IMR-90 (cell line): Measurements from ENCODE around the gene ALDH2. TPM values are rescaled to one million over a fixed set of nuclear protein-coding genes. Genes with fewer than 3 reads are reported as not detected.
A peak's percentile ranks its signal among the peaks of the same experiment; 100 is the strongest.

Experiments used
- ATAC-seq: fragments of 200-7000 bp; cut with Tn5 transposase; 2 replicates; pipeline ENCODE4 v1.9.1; 2020; ENCODE audit warnings: low read depth, mild to moderate bottlenecking, moderate library complexity
- BruUV-seq: library from RNA; stranded (reverse); fragments of 400-500 nt; replicated peaks from 2 replicates; lab custom pipeline; 2021; lab: Mats Ljungman, UMichigan
- CTCF ChIA-PET: fragments of 300-600 bp; formaldehyde crosslinking; extraction: SDS; loops from one replicate; lab custom pipeline; 2021; ENCODE audit warnings: antibody characterized with exemption; lab: Yijun Ruan, JAX
- POLR2A ChIA-PET: fragments of 300-600 bp; sonication (Branson Sonifier 250); formaldehyde crosslinking; loops from one replicate; lab custom pipeline; 2022; ENCODE audit warnings: antibody characterized with exemption; ENCODE audit not compliant: unreplicated experiment; lab: Charles Lee
- DNase-seq: peaks from one replicate; pipeline ENCODE4 v3.0.0; 2013
- H2AFZ ChIP-seq: replicated peaks from 2 replicates; pipeline ENCODE3; 2013; ENCODE audit warnings: low read length, mild to moderate bottlenecking; ENCODE audit not compliant: poor library complexity
- H2AK5ac ChIP-seq: 2 replicates; pipeline ENCODE4 v1.6.1; 2013; ENCODE audit warnings: low read depth, low read length, inconsistent platforms
- H2AK9ac ChIP-seq: replicated peaks from 2 replicates; pipeline ENCODE3; 2013; ENCODE audit warnings: mild to moderate bottlenecking, low read depth, low read length, moderate library complexity; ENCODE audit not compliant: poor library complexity
- H2BK120ac ChIP-seq: 2 replicates; pipeline ENCODE4 v1.6.1; 2013; ENCODE audit warnings: low read depth, low read length, inconsistent platforms
- H2BK15ac ChIP-seq: 3 replicates; pipeline ENCODE4 v1.6.1; 2013; ENCODE audit warnings: low read depth, low read length, inconsistent platforms
- H2BK20ac ChIP-seq: 2 replicates; pipeline ENCODE4 v1.6.1; 2013; ENCODE audit warnings: low read depth, mild to moderate bottlenecking, inconsistent platforms, low read length, moderate library complexity
- H2BK5ac ChIP-seq: 2 replicates; pipeline ENCODE4 v1.6.1; 2013; ENCODE audit warnings: mild to moderate bottlenecking, low read depth, low read length, inconsistent platforms; ENCODE audit not compliant: poor library complexity, severe bottlenecking
- H3K14ac ChIP-seq: replicated peaks from 2 replicates; pipeline ENCODE4 v1.6.1; 2013; ENCODE audit warnings: low read depth, low read length, inconsistent platforms
- H3K18ac ChIP-seq: 2 replicates; pipeline ENCODE4 v1.6.1; 2013; ENCODE audit warnings: low read depth, low read length, control low read depth
- H3K23ac ChIP-seq: 2 replicates; pipeline ENCODE4 v1.6.1; 2013; ENCODE audit warnings: low read depth, low read length, inconsistent platforms
- H3K27ac ChIP-seq: 2 replicates; pipeline ENCODE4 v1.5.1; 2013; ENCODE audit warnings: mild to moderate bottlenecking, control low read depth, low read length; ENCODE audit not compliant: insufficient read depth
- H3K27me3 ChIP-seq: 2 replicates; pipeline ENCODE4 v1.6.1; 2013; ENCODE audit warnings: low read length; ENCODE audit not compliant: control insufficient read depth, insufficient read depth
- H3K36me3 ChIP-seq: 2 replicates; pipeline ENCODE4 v1.6.1; 2013; ENCODE audit warnings: low read length, mixed read lengths; ENCODE audit not compliant: control insufficient read depth, insufficient read depth
- H3K4ac ChIP-seq: 2 replicates; pipeline ENCODE4 v1.6.1; 2013; ENCODE audit warnings: low read depth, low read length, inconsistent platforms
- H3K4me1 ChIP-seq: 2 replicates; pipeline ENCODE4 v1.6.1; 2013; ENCODE audit warnings: low read length, mixed read lengths; ENCODE audit not compliant: control insufficient read depth, insufficient read depth
- H3K4me2 ChIP-seq: 2 replicates; pipeline ENCODE4 v1.6.1; 2013; ENCODE audit warnings: low read depth, mild to moderate bottlenecking, control low read depth, low read length, moderate library complexity
- H3K4me3 ChIP-seq: 2 replicates; pipeline ENCODE4 v1.5.1; 2013; ENCODE audit warnings: low read depth, mild to moderate bottlenecking, control low read depth, low read length, moderate library complexity; ENCODE audit not compliant: insufficient read depth
- H3K56ac ChIP-seq: 2 replicates; pipeline ENCODE4 v1.6.1; 2013; ENCODE audit warnings: low read length, inconsistent platforms; ENCODE audit not compliant: insufficient read depth; ENCODE audit errors: extremely low read depth
- H3K79me1 ChIP-seq, 2 experiments: 2 replicates each; pipeline ENCODE4 v1.6.1; 2013; ENCODE audit warnings: low read length in 2 of 2, inconsistent platforms in 1 of 2, low read depth in 1 of 2
- H3K9ac ChIP-seq: 2 replicates; pipeline ENCODE4 v1.6.1; 2013; ENCODE audit warnings: low read depth, low read length, control low read depth
- H3K9me1 ChIP-seq: 2 replicates; pipeline ENCODE4 v1.6.1; 2013; ENCODE audit warnings: low read length, inconsistent platforms; ENCODE audit not compliant: insufficient read depth
- H3K9me3 ChIP-seq: 2 replicates; pipeline ENCODE4 v1.6.1; 2013; ENCODE audit warnings: low read length; ENCODE audit not compliant: control insufficient read depth, insufficient read depth
- H4K20me1 ChIP-seq: 2 replicates; pipeline ENCODE4 v1.6.1; 2013; ENCODE audit warnings: low read length, inconsistent platforms; ENCODE audit not compliant: insufficient read depth
- H4K5ac ChIP-seq: 2 replicates; pipeline ENCODE4 v1.6.1; 2013; ENCODE audit warnings: mild to moderate bottlenecking, low read depth, low read length, control low read depth
- H4K8ac ChIP-seq, 2 experiments: 2 replicates each; pipeline ENCODE4 v1.6.1; 2013; ENCODE audit warnings: low read depth in 2 of 2, low read length in 2 of 2, control low read depth in 1 of 2, inconsistent platforms in 1 of 2
- H4K91ac ChIP-seq: 2 replicates; pipeline ENCODE4 v1.6.1; 2013; ENCODE audit warnings: low read depth, low read length, inconsistent platforms; ENCODE audit not compliant: insufficient read depth
- BHLHE40 ChIP-seq: fragments of 150-350 bp; IDR thresholded peaks from 2 replicates; pipeline ENCODE4 v1.6.1; 2016; ENCODE audit warnings: mild to moderate bottlenecking, low read depth, low read length
- CEBPB ChIP-seq: IDR thresholded peaks from 2 replicates; pipeline ENCODE4 v1.6.1; 2012; ENCODE audit warnings: low read depth, low read length, improper control_type of control experiment
- CHD1 ChIP-seq: IDR thresholded peaks from 2 replicates; pipeline ENCODE4 v1.6.1; 2012; ENCODE audit warnings: low read depth, low read length, improper control_type of control experiment
- FOS ChIP-seq: fragments of 150-350 bp; IDR thresholded peaks from 2 replicates; pipeline ENCODE4 v1.6.1; 2016; ENCODE audit warnings: low read depth, low read length
- MAFK ChIP-seq: IDR thresholded peaks from 2 replicates; pipeline ENCODE4 v1.6.1; 2012; ENCODE audit warnings: low read depth, low read length, improper control_type of control experiment
- MAZ ChIP-seq: IDR thresholded peaks from 2 replicates; pipeline ENCODE4 v1.6.1; 2012; ENCODE audit warnings: low read depth, mild to moderate bottlenecking, low read length, improper control_type of control experiment, moderate library complexity, borderline replicate concordance
- POLR2A ChIP-seq: IDR thresholded peaks from 2 replicates; pipeline ENCODE4 v1.6.1; 2012; ENCODE audit warnings: mild to moderate bottlenecking, low read depth, low read length
- RAD21 ChIP-seq: IDR thresholded peaks from 2 replicates; pipeline ENCODE4 v1.6.1; 2012; ENCODE audit warnings: low read length, improper control_type of control experiment
- RCOR1 ChIP-seq: IDR thresholded peaks from 2 replicates; pipeline ENCODE4 v1.6.1; 2012; ENCODE audit warnings: mild to moderate bottlenecking, low read length, improper control_type of control experiment; ENCODE audit not compliant: insufficient replicate concordance
- RFX5 ChIP-seq: IDR thresholded peaks from 2 replicates; pipeline ENCODE4 v1.8.0; 2012; ENCODE audit warnings: low read depth, mild to moderate bottlenecking, low read length, moderate library complexity
- SMC3 ChIP-seq: fragments of 150-350 bp; IDR thresholded peaks from 2 replicates; pipeline ENCODE4 v1.6.1; 2016; ENCODE audit warnings: low read depth, mild to moderate bottlenecking, antibody characterized with exemption, low read length, moderate library complexity
- WGBS, 2 experiments: methylation state at CpG; one replicate each; pipeline versions ENCODE4 v1.1.5 to v1.1.7; 2013; ENCODE audit warnings: missing lambda C conversion rate in 2 of 2; ENCODE audit not compliant: insufficient read length in 1 of 2; ENCODE audit errors: extremely low coverage in 2 of 2; 5-methylcytosine and 5-hydroxymethylcytosine counted together
- dilution Hi-C: fragments of 300-500 bp; cut with HindIII; formaldehyde crosslinking; loops from one replicate; pipeline ENCODE4 v1.14.3; 2018; ENCODE audit warnings: low sequenced_read_pairs; ENCODE audit not compliant: unreplicated experiment
- in situ Hi-C: fragments of 300-500 bp; cut with MboI; formaldehyde crosslinking; loops from 3 replicates; pipeline ENCODE4 v1.14.3; 2019; ENCODE audit warnings: low sequenced_read_pairs, inconsistent platforms, mixed read lengths
- intact Hi-C: fragments of 100-400 bp; cut with micrococcal nuclease; formaldehyde crosslinking; loops from 2 replicates; pipeline ENCODE4 v1.10.0; 2022
- polyA plus RNA-seq, 3 experiments: library from polyadenylated mRNA; depleted of rRNA; stranded (reverse); fragments of >200 nt; gene quantifications; 2 replicates each; pipeline ENCODE4 v1.2.3, GENCODE V29; 2012; ENCODE audit warnings: low replicate concordance in 1 of 3
- total RNA-seq: library from RNA; depleted of rRNA; stranded (reverse); fragments of >200 nt; gene quantifications from 2 replicates; pipeline ENCODE4 v1.2.3, GENCODE V29; 2012
- TF ChIP-seq, protein P1 (sequence below): fragments of 150-350 bp; IDR thresholded peaks from 2 replicates; pipeline ENCODE4 v1.6.1; 2017; ENCODE audit warnings: mild to moderate bottlenecking, antibody characterized with exemption, low read length, low read depth

The ALDH2 gene
- total and polyA plus RNA-seq, 2 of the 4 experiments (the other 2 are of a cell fraction): 16.0 to 41.2 TPM

DNA sequence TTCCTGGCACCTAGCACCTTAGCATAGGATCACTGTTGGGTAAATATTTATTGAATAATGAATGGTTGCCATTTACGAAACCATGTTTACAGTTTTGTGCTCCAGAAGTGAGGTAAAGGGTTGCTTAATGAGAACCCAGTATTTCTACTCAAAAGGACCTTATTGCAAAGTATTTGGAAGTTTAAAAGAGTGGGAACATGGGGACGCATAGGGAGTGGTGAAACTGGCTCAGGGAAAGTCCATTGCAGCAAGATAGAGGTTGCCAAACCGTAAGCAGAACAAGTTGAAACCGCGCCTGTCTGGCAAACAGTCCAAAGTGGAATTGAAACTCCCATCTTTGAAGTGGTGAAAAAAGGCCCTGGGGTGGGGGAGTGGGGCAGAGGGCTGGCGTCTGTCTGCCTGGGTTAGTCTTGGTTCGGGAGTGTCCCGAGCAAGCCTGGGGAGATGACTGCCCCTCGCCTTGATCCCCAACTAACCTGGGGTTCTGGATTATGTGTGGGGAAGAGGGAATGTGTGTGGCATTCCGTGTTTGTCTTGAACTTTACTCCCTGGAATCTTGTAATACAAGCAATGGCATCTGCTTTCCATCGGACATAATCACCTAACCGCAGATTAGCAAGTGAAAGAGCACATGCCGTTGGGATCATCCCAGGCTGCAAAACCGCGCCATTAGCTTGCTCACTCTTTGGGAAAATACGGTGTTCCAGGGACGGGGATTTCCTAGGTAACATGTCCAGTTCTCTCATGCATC is 7.2 kb downstream of the ALDH2 start:
- Histone ChIP-seq H2AK5ac (peak overlapping the region; percentile 17), H2BK20ac (0 out of 2 replicates have a peak overlapping the region, but pooled peaks have one; percentile 4), H3K9ac (peak overlapping the region; percentile 2; the same call in 1 of the 2 replicates), H2AK9ac (no peak overlapping the region), H4K8ac (peak overlapping the region in 1 of 2 experiments; percentile 46; a peak in 1 of 4 replicates), H4K91ac (peak overlapping the region; percentile 13; the same call in 1 of the 2 replicates), H3K27me3 (no peaks in the 10 kb centered on the region), H3K79me1 (peaks cover 8 to 54% of the 10 kb centered on the region in 2 experiments), H3K56ac (no peak overlapping the region), H3K4me3 (0 out of 2 replicates have a peak overlapping the region, but pooled peaks have one; percentile 5), H4K20me1 (peaks cover 44% of the 10 kb centered on the region; the same call in 1 of the 2 replicates), H3K36me3 (peaks cover 12% of the 10 kb centered on the region; the same call in 1 of the 2 replicates), H2AFZ (peak overlapping the region; percentile 67), H4K5ac (no peak overlapping the region), H3K18ac (peak overlapping the region; percentile 1; the same call in 1 of the 2 replicates), H3K4me1 (peaks cover 26% of the 10 kb centered on the region), H2BK15ac (peak overlapping the region; percentile 61; the same call in 2 of the 3 replicates), H3K4me2 (peak overlapping the region; percentile 69), H3K23ac (peak overlapping the region; percentile 6; the same call in 1 of the 2 replicates), H3K27ac (peak overlapping the region; percentile 84), H2BK120ac (peak overlapping the region; percentile 36), H2BK5ac (peak overlapping the region; percentile 33), H3K9me1 (peaks cover 28% of the 10 kb centered on the region), H3K4ac (peak overlapping the region; percentile 37), H3K9me3 (no peaks in the 10 kb centered on the region), H3K14ac (no peak overlapping the region)
- in situ Hi-C loops (no loop called here), intact Hi-C loops (no loop called here), dilution Hi-C loops (no loop called here)
- ATAC-seq (peak; percentile 68), DNase-seq (peak; percentile 97)
- ChIA-PET POLR2A (no interaction called here), CTCF (interaction anchor here (0.6 kb wide), 2 partner anchors 40 to 1833 kb away, joined by 3 read pairs; no protein-coding TSS in a partner anchor)
- no peak for TF ChIP-seq MAZ
- TF ChIP-seq CEBPB: peak; percentile 81
- TF ChIP-seq BHLHE40: peak; percentile 95
- TF ChIP-seq CHD1: no peak
- peak; percentile 20; the same call in 1 of the 2 replicates for TF ChIP-seq FOS
- TF ChIP-seq POLR2A: no peak
- TF ChIP-seq RCOR1: peak; percentile 86
- TF ChIP-seq RFX5: no peak
- TF ChIP-seq RAD21: no peak
- TF ChIP-seq SMC3: no peak
- TF ChIP-seq MAFK: peak; percentile 7; the same call in 1 of the 2 replicates
- TF ChIP-seq, protein P1, sequence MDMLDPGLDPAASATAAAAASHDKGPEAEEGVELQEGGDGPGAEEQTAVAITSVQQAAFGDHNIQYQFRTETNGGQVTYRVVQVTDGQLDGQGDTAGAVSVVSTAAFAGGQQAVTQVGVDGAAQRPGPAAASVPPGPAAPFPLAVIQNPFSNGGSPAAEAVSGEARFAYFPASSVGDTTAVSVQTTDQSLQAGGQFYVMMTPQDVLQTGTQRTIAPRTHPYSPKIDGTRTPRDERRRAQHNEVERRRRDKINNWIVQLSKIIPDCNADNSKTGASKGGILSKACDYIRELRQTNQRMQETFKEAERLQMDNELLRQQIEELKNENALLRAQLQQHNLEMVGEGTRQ: 0 out of 2 replicates have a peak, but pooled peaks have one; percentile 17
- 1% methylated on average over 9 of the region's 17 CpGs; no CpG with 5 or more reads in 1 of the 2 experiments for WGBS, 2 experiments
- no TSS peak for BruUV-seq
